D721Med (cell line): ENCODE data around the gene ZNF587.
"Not testable (repeated sequence)": the region's sequence is repeated elsewhere in the genome, so short reads cannot be mapped to it uniquely, and the experiment has no call there.

Source experiments
- DNase-seq: peaks from one replicate; pipeline ENCODE4 v3.0.0; 2011; ENCODE audit warnings: low spot score; ENCODE audit not compliant: insufficient read length
- FAIRE-seq: peaks from 2 replicates; lab custom pipeline; 2011; peaks lifted over from hg19 to GRCh38; lab: Jason Lieb, UNC
- CTCF ChIP-seq: IDR thresholded peaks from 2 replicates; pipeline ENCODE4 v1.5.1; 2012; ENCODE audit warnings: mild to moderate bottlenecking, control low read depth; ENCODE audit not compliant: insufficient read depth; ENCODE audit errors: missing control alignments

ZNF587 gene

GRCh38 chr19:57812226-57812625, 37.4 kb upstream of the ZNF587 start:
- TF ChIP-seq CTCF: no peak
- FAIRE-seq: no peak
- no peak for DNase-seq

GRCh38 chr19:57812975-57813820, 36.5 kb upstream of the ZNF587 start:
- DNase-seq, FAIRE-seq: not testable (repeated sequence)

GRCh38 chr19:57813919-57814504, 35.6 kb upstream of the ZNF587 start:
- no peak for FAIRE-seq
- no peak for DNase-seq
- TF ChIP-seq CTCF: no peak

GRCh38 chr19:57814505-57815246, 35.0 kb upstream of the ZNF587 start, which contains the start of gene ZNF552:
ZNF552 (minus strand) TSS chr19:57814913; CDS start chr19:57814743, 170 bp downstream.
- no peak for FAIRE-seq
- no peak for TF ChIP-seq CTCF
- DNase-seq: peak; percentile 73

- no peak for DNase-seq
- TF ChIP-seq CTCF: no peak
- no peak for FAIRE-seq
These were observed 34.2 kb upstream of the ZNF587 start for GRCh38 chr19:57815247-57816075.

- FAIRE-seq: no peak
- no peak for TF ChIP-seq CTCF
- DNase-seq: no peak
These were observed 33.0 kb upstream of the ZNF587 start for GRCh38 chr19:57816652-57817051.

- FAIRE-seq (no peak), DNase-seq (no peak)
- TF ChIP-seq CTCF: no peak
These were observed 31.7 kb upstream of the ZNF587 start for GRCh38 chr19:57817976-57818375.
